ENCODE data around the gene DACT1. TPM values are rescaled to one million over a fixed set of nuclear protein-coding genes. Genes with fewer than 3 reads are reported as not detected.

DACT1 gene
- total RNA-seq, 2 experiments from 2014 or later = not detected

DNA sequence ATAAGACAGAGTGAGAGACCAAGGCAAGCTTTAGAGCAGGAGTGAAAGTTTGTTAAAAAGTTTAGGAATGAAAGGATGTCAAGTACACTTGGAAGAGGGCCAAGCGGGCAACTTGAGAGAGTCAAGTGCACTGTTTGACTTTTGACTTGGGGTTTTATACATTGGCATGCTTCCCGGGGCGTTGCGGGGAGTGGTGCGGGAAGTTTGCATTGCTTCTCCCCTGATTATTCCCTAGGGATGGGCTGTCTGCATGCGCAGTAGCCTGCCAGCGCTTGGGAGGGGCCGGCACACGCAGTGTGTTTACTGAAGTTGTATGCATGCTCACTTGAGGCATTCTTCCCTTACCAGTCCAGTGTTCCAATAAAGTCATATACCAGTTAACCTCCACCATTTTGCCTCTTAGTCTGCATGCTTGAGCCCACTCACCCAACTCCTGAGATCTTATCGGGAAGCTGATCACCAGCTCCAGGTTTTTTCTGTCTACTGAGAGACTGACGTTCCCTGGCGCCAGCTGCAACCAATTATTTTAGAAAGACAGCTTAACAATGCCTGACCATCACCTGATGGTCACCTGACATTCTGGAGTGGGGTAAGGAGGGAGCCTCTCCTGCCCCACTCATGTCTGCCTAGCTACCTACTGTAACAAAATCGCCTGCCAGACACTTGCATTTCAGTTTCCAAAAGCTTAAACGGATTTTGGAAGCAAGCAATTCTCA is 53.2 kb downstream of the DACT1 start:
- no peak overlapping the region for H3K27ac ChIP-seq (ENCODE audit: low read depth, low read length, poor library complexity, severe bottlenecking)
- intact Hi-C loops (cut with micrococcal nuclease; ENCODE audit: unreplicated experiment) = no loop called here
- H3K36me3 ChIP-seq (ENCODE audit: insufficient read depth, low read length) = no peaks in the 10 kb centered on the region
- ChIA-PET CTCF (ENCODE audit: unreplicated experiment) (no interaction called here), POLR2A (interaction anchor here (0.6 kb wide), 1 partner anchor 153 kb away, joined by 3 read pairs; no protein-coding TSS in a partner anchor)
- no peak overlapping the region for H2AFZ ChIP-seq (ENCODE audit: low read length)
- no peak for DNase-seq (ENCODE audit: low spot score)
- H3K4me1 ChIP-seq (ENCODE audit: insufficient read depth, low read length, poor library complexity, severe bottlenecking) = no peaks in the 10 kb centered on the region
- no TSS peak for BruUV-seq (replicated peaks)
- H4K20me1 ChIP-seq (ENCODE audit: insufficient read depth, low read length) = no peaks in the 10 kb centered on the region
- no peak for TF ChIP-seq EZH2phosphoT487 (IDR thresholded peaks at IDR 0.05; ENCODE audit: borderline replicate concordance, low read depth, low read length)
- TF ChIP-seq, protein P1, sequence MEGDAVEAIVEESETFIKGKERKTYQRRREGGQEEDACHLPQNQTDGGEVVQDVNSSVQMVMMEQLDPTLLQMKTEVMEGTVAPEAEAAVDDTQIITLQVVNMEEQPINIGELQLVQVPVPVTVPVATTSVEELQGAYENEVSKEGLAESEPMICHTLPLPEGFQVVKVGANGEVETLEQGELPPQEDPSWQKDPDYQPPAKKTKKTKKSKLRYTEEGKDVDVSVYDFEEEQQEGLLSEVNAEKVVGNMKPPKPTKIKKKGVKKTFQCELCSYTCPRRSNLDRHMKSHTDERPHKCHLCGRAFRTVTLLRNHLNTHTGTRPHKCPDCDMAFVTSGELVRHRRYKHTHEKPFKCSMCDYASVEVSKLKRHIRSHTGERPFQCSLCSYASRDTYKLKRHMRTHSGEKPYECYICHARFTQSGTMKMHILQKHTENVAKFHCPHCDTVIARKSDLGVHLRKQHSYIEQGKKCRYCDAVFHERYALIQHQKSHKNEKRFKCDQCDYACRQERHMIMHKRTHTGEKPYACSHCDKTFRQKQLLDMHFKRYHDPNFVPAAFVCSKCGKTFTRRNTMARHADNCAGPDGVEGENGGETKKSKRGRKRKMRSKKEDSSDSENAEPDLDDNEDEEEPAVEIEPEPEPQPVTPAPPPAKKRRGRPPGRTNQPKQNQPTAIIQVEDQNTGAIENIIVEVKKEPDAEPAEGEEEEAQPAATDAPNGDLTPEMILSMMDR (conservative IDR thresholded peaks at IDR 0.05; ENCODE audit: low read length) = no peak
- H3K79me2 ChIP-seq (ENCODE audit: insufficient read depth, low read depth, low read length) = no peaks in the 10 kb centered on the region
- no peak overlapping the region for H3K4me3 ChIP-seq (ENCODE audit: low read depth, low read length, poor library complexity, severe bottlenecking)
- no peaks in the 10 kb centered on the region for H3K9me3 ChIP-seq (ENCODE audit: low read length)
- no peaks in the 10 kb centered on the region for H3K9me2 ChIP-seq (ENCODE audit: insufficient read depth, low read length)
- no peak overlapping the region for H3K4me2 ChIP-seq (ENCODE audit: low read length)

DNA sequence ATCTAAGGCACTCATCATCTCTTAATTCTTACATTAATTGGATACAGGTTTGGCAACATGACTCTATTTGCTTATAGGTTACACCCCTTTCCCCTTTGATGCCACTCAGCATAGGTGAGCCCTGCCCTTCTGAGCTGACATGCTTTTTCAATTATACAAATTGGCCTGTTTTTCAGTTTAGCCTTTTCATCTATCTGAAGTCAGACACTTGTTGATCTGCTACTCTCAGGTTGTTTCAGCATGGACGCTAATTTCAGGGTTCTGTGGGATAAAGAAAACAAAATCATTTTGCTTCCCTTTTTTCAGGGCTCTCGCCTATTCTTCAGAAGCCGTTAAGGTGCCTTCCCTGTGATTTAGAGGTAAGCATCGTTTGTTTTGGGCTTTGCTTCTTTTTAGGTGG is 55.3 kb downstream of the DACT1 start:
- Histone ChIP-seq H3K4me2 (ENCODE audit: low read length) (no peak overlapping the region), H3K9me3 (ENCODE audit: low read length) (no peaks in the 10 kb centered on the region), H3K4me3 (ENCODE audit: low read depth, low read length, poor library complexity, severe bottlenecking) (no peak overlapping the region), H2AFZ (ENCODE audit: low read length) (no peak overlapping the region), H3K36me3 (ENCODE audit: insufficient read depth, low read length) (no peaks in the 10 kb centered on the region), H4K20me1 (ENCODE audit: insufficient read depth, low read length) (no peaks in the 10 kb centered on the region), H3K9me2 (ENCODE audit: insufficient read depth, low read length) (no peaks in the 10 kb centered on the region), H3K79me2 (ENCODE audit: insufficient read depth, low read depth, low read length) (no peaks in the 10 kb centered on the region), H3K4me1 (ENCODE audit: insufficient read depth, low read length, poor library complexity, severe bottlenecking) (no peaks in the 10 kb centered on the region), H3K27ac (ENCODE audit: low read depth, low read length, poor library complexity, severe bottlenecking) (no peak overlapping the region)
- BruUV-seq (replicated peaks) = no TSS peak
- ChIA-PET CTCF (ENCODE audit: unreplicated experiment) (no interaction called here), POLR2A (no interaction called here)
- intact Hi-C loops (cut with micrococcal nuclease; ENCODE audit: unreplicated experiment) = no loop called here
- DNase-seq (ENCODE audit: low spot score) = no peak
- no peak for TF ChIP-seq EZH2phosphoT487 (IDR thresholded peaks at IDR 0.05; ENCODE audit: borderline replicate concordance, low read depth, low read length)
- TF ChIP-seq, protein P1 (conservative IDR thresholded peaks at IDR 0.05; ENCODE audit: low read length) = no peak

DNA sequence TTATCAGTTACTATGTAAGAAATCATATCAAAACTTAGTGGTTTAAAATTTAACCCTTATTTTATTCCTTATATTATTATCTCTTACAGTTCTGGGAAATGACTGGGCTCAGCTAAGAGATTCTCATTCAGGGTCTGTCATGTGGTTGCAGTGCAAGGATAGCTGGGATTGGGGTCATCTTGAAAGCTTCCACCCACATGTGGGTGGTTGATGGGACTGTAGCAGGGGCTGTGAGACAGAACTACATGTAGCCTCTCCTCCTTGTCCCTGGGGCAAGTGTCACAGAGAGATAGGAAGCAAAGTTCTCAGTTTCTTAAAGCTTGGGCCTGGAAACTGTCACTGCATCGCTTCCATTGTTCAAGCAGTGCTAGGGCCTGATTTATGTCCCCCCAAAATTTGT is 57.8 kb downstream of the DACT1 start:
- H4K20me1 ChIP-seq (ENCODE audit: insufficient read depth, low read length) = no peaks in the 10 kb centered on the region
- no peak overlapping the region for H3K4me2 ChIP-seq (ENCODE audit: low read length)
- no peaks in the 10 kb centered on the region for H3K9me3 ChIP-seq (ENCODE audit: low read length)
- H3K27ac ChIP-seq (ENCODE audit: low read depth, low read length, poor library complexity, severe bottlenecking) = no peak overlapping the region
- H3K9me2 ChIP-seq (ENCODE audit: insufficient read depth, low read length) = no peaks in the 10 kb centered on the region
- BruUV-seq (replicated peaks) = no TSS peak
- H3K4me3 ChIP-seq (ENCODE audit: low read depth, low read length, poor library complexity, severe bottlenecking) = no peak overlapping the region
- no peaks in the 10 kb centered on the region for H3K79me2 ChIP-seq (ENCODE audit: insufficient read depth, low read depth, low read length)
- ChIA-PET CTCF (ENCODE audit: unreplicated experiment) (no interaction called here), POLR2A (no interaction called here)
- TF ChIP-seq, protein P1 (conservative IDR thresholded peaks at IDR 0.05; ENCODE audit: low read length) = no peak
- no peak for TF ChIP-seq EZH2phosphoT487 (IDR thresholded peaks at IDR 0.05; ENCODE audit: borderline replicate concordance, low read depth, low read length)
- H2AFZ ChIP-seq (ENCODE audit: low read length) = no peak overlapping the region
- H3K36me3 ChIP-seq (ENCODE audit: insufficient read depth, low read length) = no peaks in the 10 kb centered on the region
- intact Hi-C loops (cut with micrococcal nuclease; ENCODE audit: unreplicated experiment) = no loop called here
- H3K4me1 ChIP-seq (ENCODE audit: insufficient read depth, low read length, poor library complexity, severe bottlenecking) = no peaks in the 10 kb centered on the region
- DNase-seq (ENCODE audit: low spot score) = no peak

Data from OCI-LY7 (cell line).